ENCODE results near the gene NPPB.
"Not testable (repeated sequence)": the region's sequence is repeated elsewhere in the genome, so short reads cannot be mapped to it uniquely, and the experiment has no call there.

The NPPB gene

DNA sequence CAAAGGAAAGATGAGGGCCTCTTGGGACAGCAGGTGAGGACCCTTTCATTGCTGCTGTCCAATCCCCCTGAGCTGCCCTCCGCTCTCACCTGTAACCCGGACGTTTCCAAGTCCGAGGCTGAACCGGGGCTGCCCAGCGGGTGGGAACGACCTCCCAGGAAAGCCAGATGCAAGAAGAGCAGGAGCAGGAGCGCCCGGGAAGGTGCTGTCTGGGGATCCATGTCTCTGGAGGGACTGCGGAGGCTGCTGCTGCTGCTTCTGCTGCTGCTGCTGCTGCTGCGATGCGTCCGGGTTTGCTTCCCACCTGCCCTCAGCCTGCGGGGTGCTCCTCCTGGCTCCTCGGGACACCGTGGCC lies at the start of gene NPPB:
Gene NPPB, minus strand, starts transcription at position 333 of the 355 bp plus-strand sequence. Its CDS starts 112 bp downstream, at position 221.
- no peaks in the 10 kb centered on the region for H3K9me3 ChIP-seq (replicated peaks in 1 of 11)
- peaks cover 11 to 25% (median 15%) of the 10 kb centered on the region in 11 experiments for H3K27me3 ChIP-seq
- H4K20me1 ChIP-seq = peaks cover 0 to 51% (median 4%) of the 10 kb centered on the region in 11 experiments; a peak in 6 of 22 replicates
- no peak for TF ChIP-seq Cebpa-rat (IDR thresholded peaks at IDR 0.05)
- H3K4me1 ChIP-seq = peaks cover 6 to 32% (median 19%) of the 10 kb centered on the region in 10 experiments; a peak in 19 of 20 replicates
- H3K36me3 ChIP-seq = no peaks in the 10 kb centered on the region
- no peak within 1 kb of the TSS for H3K27ac ChIP-seq
- H3K4me3 ChIP-seq = no peak within 1 kb of the TSS
- H3K4me2 ChIP-seq = peak within 1 kb of the TSS; percentile 29 to 80 (median 52); a peak in 18 of 22 replicates
- H3K9ac ChIP-seq = no peak within 1 kb of the TSS

DNA sequence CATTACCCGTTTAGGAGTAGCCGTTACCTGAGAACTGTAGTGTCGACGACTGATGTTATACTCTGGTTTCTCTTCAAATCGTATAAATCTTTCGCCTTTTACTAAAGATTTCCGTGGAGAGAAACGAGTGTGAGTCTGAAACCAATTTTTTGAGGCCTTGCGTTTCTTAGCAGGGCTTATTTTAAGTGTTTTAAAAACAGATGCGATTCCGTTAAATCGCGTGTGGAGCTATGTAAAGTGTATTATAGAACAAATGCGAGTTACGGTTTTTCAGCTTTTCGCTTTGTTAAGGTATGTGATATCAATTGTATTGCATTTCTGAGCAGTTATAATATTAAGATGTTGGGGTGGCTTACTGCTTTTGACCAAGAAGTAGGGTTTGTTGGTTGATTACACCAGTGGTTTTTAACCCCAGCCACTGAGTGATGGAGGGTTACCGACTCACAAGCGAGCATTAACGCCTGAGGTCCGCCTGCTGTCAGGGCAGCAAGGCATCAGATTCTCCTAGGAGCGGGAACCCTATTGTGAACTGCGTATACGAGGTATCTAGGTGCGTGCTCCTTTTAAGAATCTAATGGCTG lies 49.4 kb upstream of the NPPB start:
- Histone ChIP-seq H3K27ac (peak overlapping the region; percentile 93 to 99 (median 97)), H3K4me3 (peak overlapping the region; percentile 57 to 77 (median 68)), H3K9ac (peak overlapping the region; percentile 88 to 98 (median 92)), H4K20me1 (peaks cover 0 to 4% (median 0%) of the 10 kb centered on the region in 11 experiments; a peak in 2 of 22 replicates), H3K9me3 (replicated peaks in 1 of 11) (no peaks in the 10 kb centered on the region), H3K4me1 (peaks cover 25 to 43% (median 37%) of the 10 kb centered on the region in 10 experiments), H3K27me3 (no peaks in the 10 kb centered on the region), H3K36me3 (no peaks in the 10 kb centered on the region), H3K4me2 (peak overlapping the region; percentile 85 to 99 (median 97))
- TF ChIP-seq Cebpa-rat (IDR thresholded peaks at IDR 0.05) = no peak

DNA sequence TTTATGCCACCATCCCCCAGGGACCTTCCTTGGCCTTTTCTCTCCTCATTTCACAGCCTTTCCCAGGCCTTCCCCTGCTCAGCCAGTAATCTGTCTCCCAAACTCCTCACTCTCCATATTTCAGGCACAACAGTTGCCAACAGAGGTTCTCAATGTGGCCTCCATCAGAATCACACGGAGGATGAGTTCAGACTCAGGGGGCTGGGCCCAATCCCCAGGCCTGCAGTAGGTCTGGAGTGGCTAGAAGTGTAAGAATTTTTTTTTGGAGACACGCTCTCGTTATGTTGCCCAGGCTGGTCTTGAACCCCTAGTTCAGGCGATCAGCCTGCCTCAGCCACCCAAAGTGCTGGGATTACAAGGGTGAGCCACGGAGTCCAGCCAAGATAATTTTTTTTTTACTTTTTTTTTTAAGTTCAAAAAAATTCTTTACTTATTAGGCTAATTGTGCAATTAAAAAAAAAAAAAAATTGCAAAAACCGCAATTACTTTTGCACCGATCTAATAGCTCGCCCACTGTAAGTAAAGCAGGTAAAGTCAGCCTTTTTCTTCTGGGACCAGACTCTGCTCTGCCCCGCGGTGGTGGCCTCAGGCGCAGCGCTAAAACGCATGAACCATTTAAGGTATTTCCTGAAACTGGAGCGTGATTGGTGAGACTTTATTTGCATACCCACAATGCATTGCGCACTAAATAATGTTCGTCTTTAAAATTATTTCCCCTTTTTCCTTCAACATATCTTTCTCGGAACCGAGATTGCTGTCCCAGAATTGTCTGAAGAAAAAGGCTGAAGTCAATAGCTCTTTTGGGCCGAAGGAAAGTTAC lies 48.7 kb upstream of the NPPB start:
- H3K36me3 ChIP-seq = no peaks in the 10 kb centered on the region
- peak overlapping the region in 3 of 10 experiments; percentile 57 to 66 (median 64); a peak in 4 of 20 replicates for H3K4me3 ChIP-seq
- peak overlapping the region; percentile 93 to 99 (median 97) for H3K27ac ChIP-seq
- peak overlapping the region; percentile 57 to 97 (median 67) for H3K4me2 ChIP-seq
- peaks cover 0 to 4% (median 0%) of the 10 kb centered on the region in 11 experiments; a peak in 2 of 22 replicates for H4K20me1 ChIP-seq
- peaks cover 25 to 41% (median 36%) of the 10 kb centered on the region in 10 experiments for H3K4me1 ChIP-seq
- no peaks in the 10 kb centered on the region for H3K9me3 ChIP-seq (replicated peaks in 1 of 11)
- peak overlapping the region; percentile 88 to 98 (median 92) for H3K9ac ChIP-seq
- no peaks in the 10 kb centered on the region for H3K27me3 ChIP-seq
- TF ChIP-seq Cebpa-rat (IDR thresholded peaks at IDR 0.05) = peak in 1 of 11 experiments; percentile 11; a peak in 1 of 22 replicates

DNA sequence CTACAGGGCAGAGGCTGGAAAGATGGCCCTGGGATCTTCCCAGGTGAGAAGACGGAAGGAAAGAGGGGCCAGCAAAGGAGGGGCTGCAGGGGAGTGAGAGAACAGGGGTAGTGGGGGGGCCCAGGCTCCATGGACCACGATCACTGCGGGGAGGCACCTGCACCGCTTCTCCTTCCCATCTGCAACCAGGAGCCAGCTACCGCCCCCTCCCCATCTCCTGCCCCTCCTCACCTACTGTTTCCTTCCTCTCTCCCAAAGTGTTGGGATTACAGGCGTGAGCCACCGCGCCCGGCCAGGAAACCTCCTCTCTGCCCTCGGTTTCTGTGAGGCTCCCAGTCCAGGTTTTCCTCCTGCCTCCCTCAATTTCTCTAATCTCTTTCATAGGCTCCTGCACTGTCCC lies 48.1 kb upstream of the NPPB start:
- peak overlapping the region in 8 of 11 experiments; percentile 2 to 98 (median 65); a peak in 11 of 22 replicates for H3K9ac ChIP-seq
- H3K27me3 ChIP-seq = no peaks in the 10 kb centered on the region
- no peaks in the 10 kb centered on the region for H3K36me3 ChIP-seq
- H3K27ac ChIP-seq = peak overlapping the region in 2 of 11 experiments; percentile 24 to 99; a peak in 1 of 22 replicates
- H3K9me3 ChIP-seq (replicated peaks in 1 of 11) = no peaks in the 10 kb centered on the region
- no peak overlapping the region for H3K4me3 ChIP-seq
- H4K20me1 ChIP-seq = peaks cover 0 to 4% (median 0%) of the 10 kb centered on the region in 11 experiments; a peak in 2 of 22 replicates
- peak overlapping the region in 10 of 11 experiments; percentile 39 to 74 (median 64); a peak in 20 of 22 replicates for H3K4me2 ChIP-seq
- no peak for TF ChIP-seq Cebpa-rat (IDR thresholded peaks at IDR 0.05)
- peaks cover 25 to 41% (median 36%) of the 10 kb centered on the region in 10 experiments for H3K4me1 ChIP-seq

DNA sequence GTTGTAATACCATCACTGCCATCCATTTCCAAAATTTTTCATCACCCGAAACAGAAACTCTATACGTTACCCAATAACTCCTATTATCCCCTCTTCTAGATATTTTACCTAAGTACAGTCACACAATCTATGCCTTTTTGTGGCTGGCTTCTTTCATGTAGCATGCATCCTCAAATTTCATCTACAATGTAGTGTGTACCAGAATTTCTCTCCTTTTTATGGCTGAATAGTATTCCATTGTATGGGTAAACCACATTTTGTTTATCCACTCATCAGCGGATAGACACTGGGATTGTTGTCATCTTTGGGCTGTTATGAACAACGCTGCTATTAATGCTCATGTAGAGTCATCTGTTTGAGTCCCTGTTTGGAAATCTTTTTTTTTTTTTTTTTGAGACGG lies 46.2 kb upstream of the NPPB start:
- peaks cover 18 to 33% (median 28%) of the 10 kb centered on the region in 10 experiments for H3K4me1 ChIP-seq
- 0 out of 22 replicates have a peak, but pooled peaks cover 0 to 2% (median 0%) of the 10 kb centered on the region in 11 experiments for H3K27me3 ChIP-seq
- peaks cover 0 to 4% (median 0%) of the 10 kb centered on the region in 11 experiments; a peak in 2 of 22 replicates for H4K20me1 ChIP-seq
- H3K9ac ChIP-seq = no peak overlapping the region
- no peaks in the 10 kb centered on the region for H3K9me3 ChIP-seq (replicated peaks in 1 of 11)
- peak overlapping the region in 10 of 11 experiments; percentile 28 to 74 (median 64); a peak in 19 of 22 replicates for H3K4me2 ChIP-seq
- no peak overlapping the region for H3K4me3 ChIP-seq
- no peak overlapping the region for H3K27ac ChIP-seq
- TF ChIP-seq Cebpa-rat (IDR thresholded peaks at IDR 0.05) = no peak
- no peaks in the 10 kb centered on the region for H3K36me3 ChIP-seq

GRCh38 chr1:11904156-11904555 lies 45.4 kb upstream of the NPPB start:
- H3K36me3 ChIP-seq = not testable (repeated sequence)

DNA sequence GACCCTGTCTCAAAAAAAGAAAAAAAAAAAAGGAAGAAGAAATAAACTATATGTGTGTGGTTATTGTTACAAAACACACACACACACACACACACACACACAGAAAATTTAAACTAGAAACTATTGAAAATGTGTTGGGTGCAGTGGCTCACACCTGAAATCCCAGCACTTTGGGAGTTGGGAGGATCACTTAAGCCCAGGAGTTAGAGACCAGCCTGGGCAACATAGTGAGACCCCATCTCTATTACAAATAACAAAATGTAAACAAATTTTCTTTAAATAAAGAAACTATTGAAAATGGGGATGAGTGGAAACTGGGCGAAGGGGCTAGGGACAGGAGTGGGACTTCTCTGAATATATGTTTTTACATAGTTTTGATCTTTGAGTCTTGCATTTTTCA lies 44.5 kb upstream of the NPPB start:
- Histone ChIP-seq H3K9me3 (replicated peaks in 1 of 11) (no peaks in the 10 kb centered on the region), H3K4me3 (no peak overlapping the region), H3K4me1 (peaks cover 18 to 33% (median 28%) of the 10 kb centered on the region in 10 experiments), H4K20me1 (peaks cover 0 to 3% (median 0%) of the 10 kb centered on the region in 11 experiments; a peak in 2 of 22 replicates), H3K9ac (no peak overlapping the region), H3K4me2 (no peak overlapping the region), H3K36me3 (no peaks in the 10 kb centered on the region), H3K27ac (no peak overlapping the region), H3K27me3 (peaks cover 11 to 18% (median 14%) of the 10 kb centered on the region in 11 experiments)
- TF ChIP-seq Cebpa-rat (IDR thresholded peaks at IDR 0.05) = no peak

More at GRCh38 chr1:11904156-11904555, 45.4 kb upstream of the NPPB start:
- H3K27me3 ChIP-seq = peaks cover 3 to 10% (median 5%) of the 10 kb centered on the region in 11 experiments
- H3K4me1 ChIP-seq = peaks cover 18 to 33% (median 28%) of the 10 kb centered on the region in 10 experiments
- H3K27ac ChIP-seq; H3K9ac ChIP-seq; H4K20me1 ChIP-seq; H3K4me3 ChIP-seq; H3K4me2 ChIP-seq; H3K9me3 ChIP-seq (replicated peaks in 1 of 11): not testable (repeated sequence)

DNA sequence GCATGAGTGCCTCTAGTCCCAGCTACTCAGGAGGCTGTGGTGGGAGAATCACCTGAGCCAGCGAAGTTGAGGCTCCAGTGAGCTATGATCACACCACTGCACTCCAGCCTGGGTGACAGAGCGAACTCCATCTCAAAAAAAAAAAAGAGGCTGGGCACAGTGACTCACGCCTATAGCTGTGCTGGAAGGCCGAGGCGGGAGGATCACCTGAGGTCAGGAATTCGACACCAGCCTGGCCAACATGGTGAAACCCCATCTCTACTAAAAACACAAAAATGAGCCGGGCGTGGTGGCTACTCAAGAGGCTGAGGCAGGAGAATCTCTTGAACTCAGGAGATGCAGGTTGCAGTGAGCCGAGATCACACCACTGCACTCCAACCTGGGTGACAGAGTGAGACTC lies 42.7 kb upstream of the NPPB start:
- H3K36me3 ChIP-seq, H3K4me2 ChIP-seq: not testable (repeated sequence)
- peaks cover 11 to 31% (median 23%) of the 10 kb centered on the region in 11 experiments for H3K27me3 ChIP-seq

More for the DNA sequence above, 42.7 kb upstream of the NPPB start:
- H3K27ac ChIP-seq; H3K4me3 ChIP-seq; H4K20me1 ChIP-seq; H3K9me3 ChIP-seq (replicated peaks in 1 of 11); H3K9ac ChIP-seq: not testable (repeated sequence)
- peaks cover 13 to 22% (median 17%) of the 10 kb centered on the region in 10 experiments for H3K4me1 ChIP-seq
